K562 (cell line): Measurements from ENCODE around the gene OPRL1.

Experiments used
- CBFA2T3 ChIP-seq: fragments of 450-650 bp; IDR thresholded peaks from 2 replicates; pipeline ENCODE4 v1.6.1; 2017
- YY1 ChIP-seq, 3 experiments: IDR thresholded peaks; 2 replicates each; pipeline ENCODE4 v1.6.1; 2011; ENCODE audit warnings: low read length in 2 of 3, mild to moderate bottlenecking in 2 of 3, moderate library complexity in 2 of 3, borderline replicate concordance in 1 of 3, control low read depth in 1 of 3, low read depth in 1 of 3; ENCODE audit not compliant: insufficient read depth in 3 of 3, insufficient replicate concordance in 2 of 3, control insufficient read depth in 1 of 3, insufficient read length in 1 of 3; ENCODE audit errors: extremely low read depth in 1 of 3
- TF ChIP-seq, protein P1 (sequence below), 3 experiments: IDR thresholded peaks in 2 of 3; conservative IDR thresholded peaks in 1 of 3; 2 replicates each; pipeline ENCODE4 v1.5.1; 2011 to 2012; ENCODE audit warnings: low read length in 3 of 3, mild to moderate bottlenecking in 3 of 3, control low read depth in 2 of 3, improper control_type of control experiment in 1 of 3, inconsistent platforms in 1 of 3, low read depth in 1 of 3, mixed read lengths in 1 of 3, moderate library complexity in 1 of 3; ENCODE audit not compliant: insufficient read depth in 2 of 3

DNA sequence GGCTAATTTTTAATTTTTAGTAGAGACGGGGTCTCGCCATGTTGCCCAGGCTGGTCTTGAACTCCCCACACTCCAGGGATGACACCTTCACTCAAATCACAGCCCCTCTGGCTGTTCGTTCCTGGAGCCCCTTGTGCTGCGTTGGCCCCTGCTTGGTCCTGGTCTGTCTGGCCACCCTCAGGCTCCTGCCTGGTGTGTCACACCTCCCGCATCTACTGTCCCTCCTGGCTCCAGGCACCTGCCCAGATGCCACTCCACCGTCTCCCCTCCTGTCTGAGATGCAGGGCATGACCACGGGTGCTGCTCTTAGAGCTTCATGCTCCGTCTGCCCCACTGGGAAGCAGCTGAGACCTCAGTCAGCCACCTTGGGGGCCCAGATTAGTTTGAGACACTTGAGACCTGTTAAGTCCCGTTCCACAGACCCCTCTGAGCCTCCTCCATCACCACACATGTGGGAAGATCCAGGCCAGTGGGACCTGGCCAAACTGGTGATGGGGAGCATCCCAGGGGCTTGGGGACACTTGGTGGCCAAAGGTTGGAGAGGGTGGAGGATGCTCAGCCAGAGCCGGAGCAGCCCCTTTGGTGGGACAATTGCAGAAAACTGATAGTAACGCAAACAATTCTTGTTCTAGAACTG, 49.4 kb downstream of the OPRL1 start:
- TF ChIP-seq, protein P1, sequence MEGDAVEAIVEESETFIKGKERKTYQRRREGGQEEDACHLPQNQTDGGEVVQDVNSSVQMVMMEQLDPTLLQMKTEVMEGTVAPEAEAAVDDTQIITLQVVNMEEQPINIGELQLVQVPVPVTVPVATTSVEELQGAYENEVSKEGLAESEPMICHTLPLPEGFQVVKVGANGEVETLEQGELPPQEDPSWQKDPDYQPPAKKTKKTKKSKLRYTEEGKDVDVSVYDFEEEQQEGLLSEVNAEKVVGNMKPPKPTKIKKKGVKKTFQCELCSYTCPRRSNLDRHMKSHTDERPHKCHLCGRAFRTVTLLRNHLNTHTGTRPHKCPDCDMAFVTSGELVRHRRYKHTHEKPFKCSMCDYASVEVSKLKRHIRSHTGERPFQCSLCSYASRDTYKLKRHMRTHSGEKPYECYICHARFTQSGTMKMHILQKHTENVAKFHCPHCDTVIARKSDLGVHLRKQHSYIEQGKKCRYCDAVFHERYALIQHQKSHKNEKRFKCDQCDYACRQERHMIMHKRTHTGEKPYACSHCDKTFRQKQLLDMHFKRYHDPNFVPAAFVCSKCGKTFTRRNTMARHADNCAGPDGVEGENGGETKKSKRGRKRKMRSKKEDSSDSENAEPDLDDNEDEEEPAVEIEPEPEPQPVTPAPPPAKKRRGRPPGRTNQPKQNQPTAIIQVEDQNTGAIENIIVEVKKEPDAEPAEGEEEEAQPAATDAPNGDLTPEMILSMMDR (IDR thresholded peaks at IDR 0.05 in 2 of 3, conservative IDR thresholded peaks at IDR 0.05 in 1 of 3; ENCODE audit: insufficient read depth in 2 of 3, low read depth in 1 of 3, low read length in 3 of 3), result no peak
- TF ChIP-seq YY1 (IDR thresholded peaks at IDR 0.05; ENCODE audit: borderline replicate concordance in 1 of 3, control insufficient read depth in 1 of 3, extremely low read depth in 1 of 3, insufficient read depth in 3 of 3, insufficient read length in 1 of 3, insufficient replicate concordance in 2 of 3, low read depth in 1 of 3, low read length in 2 of 3) (no peak), CBFA2T3 (no peak)
